Ammon's horn (tissue), 1 donor: Measurements from ENCODE around the gene OTUB1.

ENCODE experiments used
- DNase-seq: peaks from one replicate; pipeline ENCODE4 v3.0.0-alpha.2; 2016; ENCODE audit warnings: low spot score

OTUB1 gene

DNA sequence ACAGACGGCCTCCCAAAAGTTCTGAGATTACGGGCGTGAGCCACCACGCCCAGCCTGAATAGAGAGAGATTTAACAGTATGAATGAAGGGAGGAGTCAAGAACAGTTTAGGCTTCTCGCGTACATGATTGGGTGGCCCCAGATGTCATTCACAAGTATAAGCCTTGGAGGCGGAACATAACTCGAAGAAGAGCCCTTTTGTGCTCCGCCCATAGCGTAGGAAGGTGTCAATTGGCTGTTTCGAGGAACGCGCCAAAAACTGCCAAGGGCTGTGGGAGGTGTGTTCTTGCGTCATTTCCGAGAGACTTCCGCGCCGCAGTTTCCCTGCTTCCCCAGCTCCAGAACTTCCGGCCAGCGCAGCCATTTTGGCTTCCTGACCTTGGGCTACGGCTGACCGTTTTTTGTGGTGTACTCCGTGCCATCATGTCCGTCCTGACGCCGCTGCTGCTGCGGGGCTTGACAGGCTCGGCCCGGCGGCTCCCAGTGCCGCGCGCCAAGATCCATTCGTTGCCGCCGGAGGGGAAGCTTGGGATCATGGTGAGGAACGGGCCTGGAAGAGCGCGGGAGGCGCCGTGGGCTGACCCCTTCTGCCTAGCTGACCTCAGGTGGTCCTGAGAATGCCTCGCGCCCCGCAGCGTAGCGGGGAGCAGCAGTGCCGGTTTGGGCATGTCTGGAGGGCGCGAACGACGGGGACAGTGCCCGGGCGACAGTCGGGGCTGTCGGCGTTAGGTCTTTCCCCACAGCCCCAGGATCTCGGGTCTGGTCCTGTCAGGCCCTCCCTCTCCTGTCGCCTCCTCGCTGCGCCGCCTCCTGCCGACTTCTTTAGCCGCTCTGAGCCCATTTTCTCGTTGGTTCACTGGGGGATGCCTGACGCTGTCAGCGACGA lies 11.7 kb upstream of the OTUB1 start, which contains the start of gene COX8A:
TSS of gene COX8A (plus strand) at position 362 of the 885 bp plus-strand sequence. CDS start at position 423, 61 bp downstream.
- peak; percentile 100 for DNase-seq

GRCh38 chr11:63978551-63979239 lies 7.5 kb upstream of the OTUB1 start:
- no peak for DNase-seq

DNA sequence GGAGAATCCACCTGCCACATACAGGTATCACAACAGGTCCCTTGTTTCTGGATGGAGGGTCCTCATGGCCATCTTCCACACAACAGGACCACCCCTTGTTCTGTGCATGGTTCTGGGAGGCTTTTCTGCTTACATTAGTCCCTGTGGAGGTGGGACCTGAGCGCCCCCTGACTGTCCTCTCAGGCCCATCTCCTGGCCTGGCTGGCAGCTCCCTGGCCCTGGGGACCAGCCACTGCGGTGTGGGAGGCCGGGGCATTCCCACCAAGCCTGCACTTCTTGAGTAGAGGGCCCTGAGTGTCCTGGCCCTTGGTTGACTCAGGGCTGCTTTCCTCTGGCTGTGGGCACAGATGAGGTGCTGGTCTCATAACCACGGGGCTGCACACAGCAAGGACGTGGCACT lies 6.8 kb upstream of the OTUB1 start:
- no peak for DNase-seq

- no peak for DNase-seq
Observed at GRCh38 chr11:63985812-63986155, 454 bp upstream of the OTUB1 start.

DNA sequence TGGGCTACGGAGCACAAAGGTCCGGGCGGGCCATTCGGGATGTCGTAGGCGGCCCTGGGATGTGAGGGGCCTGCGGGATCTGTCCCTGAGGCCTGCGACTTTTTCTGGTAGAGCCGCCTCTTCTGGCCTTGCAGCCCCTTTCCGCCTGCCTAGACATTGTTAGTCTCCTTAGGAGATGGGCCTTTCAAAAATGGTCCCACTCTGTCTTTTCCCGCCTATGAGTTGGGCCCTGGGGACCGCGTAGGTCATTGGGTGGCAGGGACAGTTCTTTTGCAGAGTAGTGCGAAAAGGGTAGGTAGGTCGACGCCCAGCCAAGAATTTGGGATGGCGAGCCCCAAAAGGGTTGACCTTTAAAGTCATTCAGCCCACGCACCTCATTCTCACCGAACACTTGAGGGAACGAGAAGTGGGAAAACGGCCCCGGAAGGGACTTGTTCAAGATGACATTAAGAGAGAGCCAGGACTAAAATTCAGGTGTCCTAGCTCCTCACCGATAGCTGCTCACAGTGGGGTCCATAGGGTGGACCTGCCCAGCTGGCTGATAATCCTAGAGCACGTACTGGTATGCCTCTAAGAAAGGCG lies 785 bp downstream of the OTUB1 start:
- no peak for DNase-seq

- DNase-seq = no peak
Observed at GRCh38 chr11:63991558-63991957, 5.3 kb downstream of the OTUB1 start.

DNA sequence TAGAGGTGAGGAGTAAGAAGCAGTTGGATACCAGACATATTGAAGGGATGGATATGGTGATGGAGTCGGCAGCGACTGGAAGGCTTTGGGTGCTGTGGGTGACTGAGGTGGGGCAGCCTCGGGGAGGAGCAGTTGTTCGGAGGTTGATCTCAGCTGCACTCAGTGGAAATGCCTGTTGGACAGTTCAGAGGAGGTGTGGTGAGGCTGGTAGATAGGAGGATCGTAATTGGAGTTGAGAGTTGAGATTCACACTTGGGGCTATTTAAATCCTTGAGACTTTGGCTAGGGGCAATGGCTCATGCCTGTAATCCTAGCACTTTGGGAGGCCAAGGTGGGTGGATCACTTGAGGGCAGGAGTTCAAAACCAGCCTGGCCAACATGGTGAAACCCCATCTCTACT lies 6.9 kb downstream of the OTUB1 start:
- DNase-seq = no peak

DNA sequence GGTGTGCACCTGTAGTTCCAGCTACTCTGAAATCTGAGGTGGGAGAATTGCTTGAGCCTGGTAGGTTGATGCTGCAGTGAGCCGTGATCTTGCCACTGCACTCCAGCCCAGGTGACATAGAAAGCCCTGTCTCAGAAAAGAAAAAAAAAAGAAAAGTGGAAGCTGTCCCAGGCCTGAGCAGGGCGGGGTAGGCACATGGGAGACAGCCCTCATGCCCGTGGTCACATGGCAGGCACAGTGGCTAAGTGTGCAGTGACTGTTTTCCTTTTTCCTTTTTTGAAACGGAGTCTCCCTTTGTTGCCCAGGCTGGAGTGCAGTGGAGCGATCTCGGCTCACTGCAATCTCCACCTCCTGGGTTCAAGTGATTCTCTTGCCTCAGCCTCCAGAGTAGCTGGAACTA lies 7.8 kb downstream of the OTUB1 start:
- DNase-seq = no peak

GRCh38 chr11:63996512-63996911 lies 10.3 kb downstream of the OTUB1 start:
- DNase-seq = no peak

GRCh38 chr11:63997104-63997700 lies 11.0 kb downstream of the OTUB1 start:
- no peak for DNase-seq

- DNase-seq = no peak
Observed at GRCh38 chr11:63997801-63998337, 11.6 kb downstream of the OTUB1 start.

DNA sequence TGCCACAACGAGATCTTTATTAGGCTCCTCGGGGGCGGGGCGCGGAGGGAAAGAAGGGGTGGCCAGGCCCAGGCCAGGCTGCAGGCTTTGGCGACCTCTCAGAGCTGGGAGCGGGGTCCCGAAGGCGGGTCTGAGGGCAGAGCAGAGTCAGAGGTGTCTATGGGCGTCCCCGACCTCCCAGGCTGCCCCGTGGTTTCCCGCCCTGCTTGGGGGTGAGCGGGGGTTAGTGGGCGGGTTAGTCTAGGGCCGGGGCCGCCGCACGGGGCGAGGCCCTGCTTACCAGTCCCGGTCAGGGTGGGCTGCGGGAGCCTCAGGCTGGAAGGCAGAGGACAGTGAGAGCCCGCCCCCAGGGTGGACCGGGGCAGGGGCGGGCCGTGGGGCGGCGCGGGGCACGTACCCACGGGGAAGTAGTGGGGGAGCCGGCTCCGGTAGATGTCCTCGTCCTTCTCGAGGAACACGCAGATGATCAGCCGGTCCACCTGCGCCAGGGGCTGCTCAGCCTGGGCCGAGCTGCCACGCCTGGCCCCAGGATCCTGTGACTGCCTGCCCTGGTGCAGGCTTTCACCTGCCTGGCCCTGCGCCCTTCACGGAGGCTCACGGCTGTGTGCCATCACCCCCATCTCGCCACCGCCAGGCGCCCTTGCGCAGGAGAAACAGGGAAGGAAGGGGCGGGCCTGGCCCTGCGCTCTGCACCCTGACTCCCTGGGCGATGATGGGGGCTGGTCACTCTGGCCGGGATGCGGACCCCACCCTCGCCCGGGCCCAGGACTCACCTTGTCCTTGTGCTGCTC lies 12.5 kb downstream of the OTUB1 start:
- DNase-seq = no peak

DNA sequence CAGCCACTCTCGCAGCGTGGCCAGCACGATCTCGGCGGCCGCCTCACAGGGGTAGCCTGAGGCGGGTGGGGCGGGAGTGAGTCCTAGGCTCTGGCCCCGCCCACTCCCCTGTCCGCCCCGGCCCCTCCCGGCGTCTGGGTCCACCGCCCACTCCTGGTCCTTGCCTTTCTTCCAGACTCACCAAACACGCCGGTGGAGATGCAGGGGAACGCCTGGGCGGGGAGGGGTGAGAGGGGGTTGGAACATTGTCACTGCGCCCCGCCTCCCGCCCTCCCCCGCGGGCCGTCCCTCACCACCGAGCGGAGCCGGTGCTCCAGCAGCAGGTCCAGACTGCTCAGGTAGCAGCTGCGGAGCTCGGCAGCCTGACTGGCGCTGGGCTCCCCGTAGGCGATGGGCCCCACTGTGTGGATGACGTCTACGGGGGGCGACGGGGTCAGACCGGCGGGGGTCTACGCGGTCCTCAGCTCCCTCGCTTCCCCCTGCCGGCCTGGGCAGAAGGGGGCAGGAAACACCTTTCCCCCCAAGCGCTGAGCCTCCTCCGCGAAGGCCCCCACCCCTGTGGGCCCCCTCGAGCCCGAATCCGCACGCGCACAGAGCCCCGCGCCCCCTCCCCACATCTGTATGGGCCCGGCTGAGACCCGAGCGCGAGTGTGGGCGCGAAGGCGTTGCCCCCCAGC lies 13.2 kb downstream of the OTUB1 start:
- no peak for DNase-seq

GRCh38 chr11:64000026-64000739 lies 13.9 kb downstream of the OTUB1 start:
- DNase-seq = peak; percentile 73

GRCh38 chr11:64000740-64001483 lies 14.7 kb downstream of the OTUB1 start:
- no peak for DNase-seq

- DNase-seq = no peak
Observed at GRCh38 chr11:64001484-64002420, 15.5 kb downstream of the OTUB1 start.

DNA sequence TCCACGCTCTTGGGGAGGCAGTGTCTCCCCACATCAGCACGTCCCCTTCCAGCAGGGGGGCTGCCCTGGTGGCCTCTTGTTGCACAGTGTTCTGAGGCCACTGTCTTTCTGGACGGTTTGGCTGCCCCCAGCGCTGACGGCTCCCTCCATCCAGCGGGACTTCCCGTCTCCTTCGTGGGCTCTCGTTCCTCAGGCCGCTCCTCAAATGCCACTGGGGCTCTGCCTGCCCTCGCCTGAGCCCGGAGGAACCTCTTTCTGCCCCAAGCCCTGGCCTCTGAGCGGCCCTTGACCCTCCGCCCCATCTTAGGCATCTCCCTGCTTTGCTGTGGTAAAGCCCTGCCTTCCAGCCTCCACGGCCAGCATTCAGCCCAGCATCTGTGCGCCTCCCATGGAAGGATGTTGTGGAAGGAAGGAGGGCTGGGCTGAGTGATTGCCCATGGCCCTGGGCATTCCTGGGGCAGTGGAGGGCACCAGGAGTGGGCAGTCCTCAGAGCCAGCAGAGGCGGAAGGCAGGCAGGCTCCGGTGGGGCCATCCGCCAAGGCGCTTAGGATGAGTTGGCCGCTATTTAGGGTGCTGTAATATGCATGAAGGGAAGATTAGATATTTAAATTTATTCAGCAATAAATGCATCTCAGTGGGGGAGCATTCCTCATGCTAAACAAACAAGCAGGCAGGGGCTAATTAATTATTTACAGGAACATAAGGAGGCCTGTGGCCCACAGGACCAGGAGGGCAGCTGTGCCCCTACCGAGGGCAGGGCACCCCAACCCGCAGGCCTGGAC lies 17.8 kb downstream of the OTUB1 start:
- no peak for DNase-seq

- no peak for DNase-seq
Observed at GRCh38 chr11:64004590-64004984, 18.3 kb downstream of the OTUB1 start.
